Nephron progenitor cell (in vitro differentiated cells): ENCODE results near the gene KLHL20.

ENCODE experiments used
- DNase-seq: peaks from one replicate; pipeline ENCODE4 v3.0.0; 2021
- H3K27ac Mint-ChIP-seq: 2 replicates; pipeline ENCODE4 v1.8.0; 2021; ENCODE audit warnings: mild to moderate bottlenecking, moderate library complexity, mixed read lengths
- H3K27me3 Mint-ChIP-seq: 2 replicates; pipeline ENCODE4 v1.8.0; 2021; ENCODE audit warnings: mild to moderate bottlenecking, low read depth, mixed read lengths; ENCODE audit not compliant: poor library complexity
- H3K36me3 Mint-ChIP-seq: 2 replicates; pipeline ENCODE4 v1.8.0; 2021; ENCODE audit warnings: low read depth, mixed read lengths
- H3K4me1 Mint-ChIP-seq: 2 replicates; pipeline ENCODE4 v1.8.0; 2021; ENCODE audit warnings: mixed read lengths
- H3K4me3 Mint-ChIP-seq: 2 replicates; pipeline ENCODE4 v1.8.0; 2021; ENCODE audit warnings: mild to moderate bottlenecking, moderate library complexity, mixed read lengths
- H3K9me3 Mint-ChIP-seq: 2 replicates; pipeline ENCODE4 v1.8.0; 2021; ENCODE audit warnings: mild to moderate bottlenecking, moderate library complexity, mixed read lengths
- CTCF ChIP-seq: fragments of 200-600 bp; sonication (generic); IDR thresholded peaks from 2 replicates; pipeline ENCODE4 v1.5.0; 2021; ENCODE audit warnings: antibody characterized with exemption

The KLHL20 gene

DNA sequence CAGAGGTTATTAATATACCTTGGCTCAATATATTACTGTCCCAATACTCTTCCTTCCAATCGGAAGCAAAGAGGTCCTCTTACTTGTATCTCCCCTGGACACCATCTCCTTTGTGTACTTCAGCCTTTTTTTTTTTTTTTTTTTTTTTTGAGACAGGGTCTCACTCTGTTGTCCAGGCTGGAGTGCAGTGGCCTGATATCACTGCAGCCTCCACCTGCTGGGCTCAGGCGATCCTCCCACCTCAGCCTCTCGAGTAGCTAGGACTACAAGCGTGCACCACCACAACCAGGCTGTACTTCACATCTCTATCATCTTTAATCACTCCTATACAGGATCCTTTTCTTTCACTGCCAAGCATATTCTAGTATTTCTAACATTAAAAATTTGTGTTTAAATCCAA is 106.9 kb downstream of the KLHL20 start:
- Mint-ChIP-seq H3K4me1 (peaks cover 31% of the 10 kb centered on the region), H3K27ac (no peak overlapping the region), H3K9me3 (peaks cover 24% of the 10 kb centered on the region), H3K27me3 (peaks cover 3% of the 10 kb centered on the region), H3K36me3 (peaks cover 54% of the 10 kb centered on the region), H3K4me3 (no peak overlapping the region)
- DNase-seq = no peak
- no peak for TF ChIP-seq CTCF

- Mint-ChIP-seq H3K9me3 (peaks cover 6% of the 10 kb centered on the region), H3K4me1 (peaks cover 31% of the 10 kb centered on the region), H3K4me3 (peak overlapping the region; percentile 99), H3K27ac (peak overlapping the region; percentile 100), H3K36me3 (peaks cover 36% of the 10 kb centered on the region), H3K27me3 (peaks cover 7% of the 10 kb centered on the region)
- no peak for TF ChIP-seq CTCF
- no peak for DNase-seq
Observed at GRCh38 chr1:173823781-173824314, 109.1 kb downstream of the KLHL20 start.

DNA sequence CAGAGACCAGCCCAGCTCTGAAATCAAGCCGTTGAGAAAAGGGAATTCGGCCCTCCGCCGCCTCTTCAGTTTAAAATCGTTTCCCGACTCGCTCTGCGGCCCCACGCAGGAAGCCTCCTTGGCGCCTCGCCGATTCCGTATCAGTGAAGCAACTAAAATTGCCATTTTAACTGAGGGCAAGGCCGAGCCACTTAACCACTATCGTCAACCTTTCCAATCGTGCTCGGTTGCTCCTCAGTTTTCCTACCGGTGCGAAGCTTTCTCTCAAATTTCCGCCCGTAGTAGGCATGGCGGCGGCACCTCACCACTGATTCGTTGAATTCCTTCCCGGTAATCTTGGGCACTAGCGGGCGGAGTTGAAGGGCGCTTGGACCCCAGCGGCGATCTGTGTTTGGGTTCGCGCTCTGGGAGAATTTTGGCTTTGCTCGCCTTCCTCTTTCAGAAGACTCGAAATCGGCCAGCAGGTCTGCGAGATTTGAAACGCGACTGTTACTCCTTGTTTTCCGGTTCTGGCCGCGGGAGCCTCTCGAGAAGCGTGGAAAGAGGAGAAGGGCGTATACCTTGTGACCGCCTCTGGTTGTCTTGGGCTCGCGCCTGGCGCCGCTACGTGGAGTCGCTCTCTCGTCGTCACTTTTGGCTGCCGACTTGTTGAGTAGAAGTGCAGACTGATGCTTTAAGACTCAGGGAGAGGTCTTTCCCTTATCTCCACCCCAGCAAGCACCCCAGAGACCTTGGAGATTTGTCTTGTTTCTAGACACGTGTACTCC is 109.7 kb downstream of the KLHL20 start, which contains the start of the genes CENPL and DARS2:
CENPL (minus strand) TSS at position 569 of the 767 bp plus-strand sequence. CDS start 13,584 bp downstream, outside the sequence.
DARS2 (plus strand) TSS at position 359 of the 767 bp plus-strand sequence. CDS start 557 bp downstream, outside the sequence.
- peaks cover 31% of the 10 kb centered on the region for H3K4me1 Mint-ChIP-seq
- TF ChIP-seq CTCF = no peak
- H3K4me3 Mint-ChIP-seq = peak within 1 kb of the TSS; percentile 99
- DNase-seq = peak; percentile 83
- peak within 1 kb of the TSS; percentile 100 for H3K27ac Mint-ChIP-seq
- peaks cover 7% of the 10 kb centered on the region for H3K27me3 Mint-ChIP-seq
- peaks cover 39% of the 10 kb centered on the region for H3K36me3 Mint-ChIP-seq
- peaks cover 6% of the 10 kb centered on the region for H3K9me3 Mint-ChIP-seq

DNA sequence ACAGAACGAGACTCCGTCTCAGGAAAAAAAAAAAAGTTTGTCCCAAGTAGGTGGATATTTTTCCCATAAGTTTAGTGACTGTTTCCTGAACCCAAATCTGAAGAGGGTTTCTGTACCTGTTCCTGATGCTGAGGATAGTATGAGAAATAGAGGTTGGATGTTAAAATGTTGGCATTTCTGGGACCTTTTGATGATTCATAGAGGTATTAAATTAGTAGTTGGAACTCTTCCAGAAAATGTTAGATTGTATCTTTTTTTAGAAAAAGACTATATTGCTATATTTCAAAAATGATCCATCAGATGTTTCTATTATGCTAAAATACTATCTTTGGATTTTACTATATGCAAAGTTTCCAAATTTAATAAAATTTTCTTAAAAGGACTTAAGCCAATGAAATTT is 112.8 kb downstream of the KLHL20 start:
- peaks cover 26% of the 10 kb centered on the region for H3K36me3 Mint-ChIP-seq
- H3K27me3 Mint-ChIP-seq = peaks cover 7% of the 10 kb centered on the region
- TF ChIP-seq CTCF = no peak
- H3K27ac Mint-ChIP-seq = no peak overlapping the region
- H3K4me3 Mint-ChIP-seq = no peak overlapping the region
- no peak for DNase-seq
- H3K4me1 Mint-ChIP-seq = peaks cover 20% of the 10 kb centered on the region
- H3K9me3 Mint-ChIP-seq = peaks cover 6% of the 10 kb centered on the region

GRCh38 chr1:173832748-173833147 is 118.0 kb downstream of the KLHL20 start:
- no peak overlapping the region for H3K27ac Mint-ChIP-seq
- no peak for TF ChIP-seq CTCF
- no peak for DNase-seq
- H3K4me1 Mint-ChIP-seq = no peaks in the 10 kb centered on the region
- H3K27me3 Mint-ChIP-seq = no peaks in the 10 kb centered on the region
- no peaks in the 10 kb centered on the region for H3K9me3 Mint-ChIP-seq
- no peak overlapping the region for H3K4me3 Mint-ChIP-seq
- peaks cover 33% of the 10 kb centered on the region for H3K36me3 Mint-ChIP-seq
